HUES48 (cell line): Measurements from ENCODE around the gene C16orf89.
"Not testable (repeated sequence)": the region's sequence is repeated elsewhere in the genome, so short reads cannot be mapped to it uniquely, and the experiment has no call there.

ENCODE experiments used
- H3K27ac ChIP-seq: one replicate; pipeline ENCODE4 v1.7.0; 2013; ENCODE audit warnings: low read depth, low read length, inconsistent platforms
- H3K27me3 ChIP-seq: 2 replicates; pipeline ENCODE4 v1.6.1; 2013; ENCODE audit warnings: mild to moderate bottlenecking, low read length; ENCODE audit not compliant: control insufficient read depth, insufficient read depth
- H3K36me3 ChIP-seq: 2 replicates; pipeline ENCODE4 v1.6.1; 2013; ENCODE audit warnings: low read length; ENCODE audit not compliant: control insufficient read depth, insufficient read depth
- H3K4me1 ChIP-seq: 2 replicates; pipeline ENCODE4 v1.6.1; 2013; ENCODE audit warnings: mild to moderate bottlenecking, low read length; ENCODE audit not compliant: control insufficient read depth, insufficient read depth
- H3K4me3 ChIP-seq: 2 replicates; pipeline ENCODE4 v1.5.1; 2013; ENCODE audit warnings: mild to moderate bottlenecking, low read depth, low read length
- H3K9ac ChIP-seq: 2 replicates; pipeline ENCODE4 v1.6.1; 2013; ENCODE audit warnings: mild to moderate bottlenecking, low read depth, low read length, moderate library complexity
- H3K9me3 ChIP-seq: 2 replicates; pipeline ENCODE4 v1.6.1; 2013; ENCODE audit warnings: low read length; ENCODE audit not compliant: control insufficient read depth, insufficient read depth

Gene C16orf89

GRCh38 chr16:5080996-5081395 is 15.2 kb upstream of the C16orf89 start:
- not testable (repeated sequence) for H3K27ac ChIP-seq, H3K9ac ChIP-seq, H3K4me1 ChIP-seq, H3K4me3 ChIP-seq, H3K9me3 ChIP-seq, H3K27me3 ChIP-seq
- peaks cover 42% of the 10 kb centered on the region for H3K36me3 ChIP-seq

GRCh38 chr16:5080461-5080860 is 14.7 kb upstream of the C16orf89 start:
- H3K27me3 ChIP-seq, H3K27ac ChIP-seq: not testable (repeated sequence)

GRCh38 chr16:5078626-5079025 is 12.9 kb upstream of the C16orf89 start:
- H3K27ac ChIP-seq = no peak overlapping the region
- no peaks in the 10 kb centered on the region for H3K4me1 ChIP-seq
- no peaks in the 10 kb centered on the region for H3K9me3 ChIP-seq
- H3K4me3 ChIP-seq = no peak overlapping the region
- no peak overlapping the region for H3K9ac ChIP-seq
- H3K36me3 ChIP-seq = peaks cover 52% of the 10 kb centered on the region
- H3K27me3 ChIP-seq = no peaks in the 10 kb centered on the region

More at GRCh38 chr16:5080461-5080860, 14.7 kb upstream of the C16orf89 start:
- not testable (repeated sequence) for H3K9ac ChIP-seq, H3K4me3 ChIP-seq, H3K9me3 ChIP-seq, H3K4me1 ChIP-seq
- H3K36me3 ChIP-seq = peaks cover 46% of the 10 kb centered on the region

GRCh38 chr16:5077304-5077703 is 11.5 kb upstream of the C16orf89 start:
- Histone ChIP-seq H3K4me3 (no peak overlapping the region), H3K4me1 (peaks cover 5% of the 10 kb centered on the region), H3K27me3 (no peaks in the 10 kb centered on the region), H3K27ac (no peak overlapping the region), H3K36me3 (peaks cover 50% of the 10 kb centered on the region), H3K9me3 (no peaks in the 10 kb centered on the region), H3K9ac (no peak overlapping the region)

- H3K9ac ChIP-seq = no peak overlapping the region
- H3K27ac ChIP-seq = no peak overlapping the region
- H3K27me3 ChIP-seq = no peaks in the 10 kb centered on the region
- H3K36me3 ChIP-seq = peaks cover 46% of the 10 kb centered on the region
- no peak overlapping the region for H3K4me3 ChIP-seq
- H3K4me1 ChIP-seq = peaks cover 5% of the 10 kb centered on the region
- no peaks in the 10 kb centered on the region for H3K9me3 ChIP-seq
These were observed 9.9 kb upstream of the C16orf89 start for GRCh38 chr16:5075637-5076036.

- not testable (repeated sequence) for H3K27ac ChIP-seq, H3K4me3 ChIP-seq, H3K27me3 ChIP-seq, H3K4me1 ChIP-seq, H3K9ac ChIP-seq, H3K9me3 ChIP-seq
- H3K36me3 ChIP-seq = peaks cover 46% of the 10 kb centered on the region
These were observed 8.0 kb upstream of the C16orf89 start for GRCh38 chr16:5073771-5074170.

GRCh38 chr16:5073279-5073629 is 7.5 kb upstream of the C16orf89 start:
- H3K4me1 ChIP-seq = peaks cover 5% of the 10 kb centered on the region
- H3K9me3 ChIP-seq = no peaks in the 10 kb centered on the region
- H3K9ac ChIP-seq = no peak overlapping the region
- no peaks in the 10 kb centered on the region for H3K27me3 ChIP-seq
- no peak overlapping the region for H3K4me3 ChIP-seq
- no peak overlapping the region for H3K27ac ChIP-seq
- peaks cover 41% of the 10 kb centered on the region for H3K36me3 ChIP-seq

GRCh38 chr16:5072334-5073278 is 6.8 kb upstream of the C16orf89 start:
- peak overlapping the region; percentile 89 for H3K4me3 ChIP-seq
- H3K4me1 ChIP-seq = peaks cover 5% of the 10 kb centered on the region
- H3K36me3 ChIP-seq = peaks cover 36% of the 10 kb centered on the region
- H3K27ac ChIP-seq = peak overlapping the region; percentile 85
- H3K9me3 ChIP-seq = no peaks in the 10 kb centered on the region
- no peaks in the 10 kb centered on the region for H3K27me3 ChIP-seq
- H3K9ac ChIP-seq = peak overlapping the region; percentile 85

- H3K4me3 ChIP-seq = peak within 1 kb of the TSS; percentile 89
These were observed 6.1 kb upstream of the C16orf89 start, which contains the start of gene ALG1 for GRCh38 chr16:5071681-5072333. Gene ALG1, plus strand, starts transcription at chr16:5071843. Its CDS starts 7 bp downstream, at chr16:5071850.

GRCh38 chr16:5071341-5071680 is 5.6 kb upstream of the C16orf89 start:
- H3K4me1 ChIP-seq = peaks cover 5% of the 10 kb centered on the region
- no peak overlapping the region for H3K9ac ChIP-seq
- H3K4me3 ChIP-seq = peak overlapping the region; percentile 89; the same call in 1 of the 2 replicates
- H3K9me3 ChIP-seq = no peaks in the 10 kb centered on the region
- H3K36me3 ChIP-seq = peaks cover 25% of the 10 kb centered on the region
- no peaks in the 10 kb centered on the region for H3K27me3 ChIP-seq
- H3K27ac ChIP-seq = peak overlapping the region; percentile 85

More at GRCh38 chr16:5071681-5072333, 6.1 kb upstream of the C16orf89 start, which contains the start of gene ALG1:
- Histone ChIP-seq H3K9me3 (no peaks in the 10 kb centered on the region), H3K27ac (peak within 1 kb of the TSS; percentile 85), H3K9ac (peak within 1 kb of the TSS; percentile 85), H3K27me3 (no peaks in the 10 kb centered on the region), H3K36me3 (peaks cover 30% of the 10 kb centered on the region), H3K4me1 (peaks cover 5% of the 10 kb centered on the region)
